Mesenchymal stem cell (in vitro differentiated cells and primary cell): ENCODE results near the gene ASMT.

Source experiments
- DNase-seq: peaks from one replicate; pipeline ENCODE4 v3.0.0-alpha.2; 2013
- H2AFZ ChIP-seq: one replicate; pipeline ENCODE4 v1.6.1; 2013; ENCODE audit warnings: low read depth, mild to moderate bottlenecking, control low read depth, inconsistent platforms, low read length, moderate library complexity
- H2AK5ac ChIP-seq: 2 replicates; pipeline ENCODE4 v1.6.1; 2013; ENCODE audit warnings: low read length, moderate library complexity, mild to moderate bottlenecking, inconsistent platforms; ENCODE audit not compliant: severe bottlenecking
- H2BK120ac ChIP-seq: one replicate; pipeline ENCODE4 v1.6.1; 2013; ENCODE audit warnings: low read depth, mild to moderate bottlenecking, inconsistent platforms, low read length, moderate library complexity
- H2BK12ac ChIP-seq, 2 experiments: one replicate each; pipeline ENCODE4 v1.6.1; 2013; ENCODE audit warnings: inconsistent platforms in 2 of 2, low read length in 2 of 2, mild to moderate bottlenecking in 2 of 2, moderate library complexity in 2 of 2, control low read depth in 1 of 2
- H2BK15ac ChIP-seq: one replicate; pipeline ENCODE4 v1.6.1; 2013; ENCODE audit warnings: mild to moderate bottlenecking, low read depth, inconsistent platforms; ENCODE audit not compliant: poor library complexity, severe bottlenecking
- H2BK5ac ChIP-seq: 2 replicates; pipeline ENCODE4 v1.6.1; 2013; ENCODE audit warnings: low read depth, mild to moderate bottlenecking, low read length, control low read depth, inconsistent platforms; ENCODE audit not compliant: poor library complexity, severe bottlenecking
- H3K14ac ChIP-seq, 2 experiments: one replicate each; pipeline ENCODE4 v1.6.1; 2013; ENCODE audit warnings: inconsistent platforms in 2 of 2, low read length in 2 of 2, control low read depth in 1 of 2, mild to moderate bottlenecking in 1 of 2, moderate library complexity in 1 of 2
- H3K18ac ChIP-seq, 2 experiments: one replicate each; pipeline ENCODE4 v1.6.1; 2013; ENCODE audit warnings: inconsistent platforms in 2 of 2, low read length in 2 of 2, control low read depth in 1 of 2, low read depth in 1 of 2, mild to moderate bottlenecking in 1 of 2
- H3K23ac ChIP-seq, 2 experiments: one replicate each; pipeline ENCODE4 v1.6.1; 2013; ENCODE audit warnings: inconsistent platforms in 2 of 2, low read length in 2 of 2, mild to moderate bottlenecking in 2 of 2, moderate library complexity in 2 of 2, control low read depth in 1 of 2
- H3K27ac ChIP-seq: 2 replicates; pipeline ENCODE4 v1.5.1; 2013; ENCODE audit warnings: mild to moderate bottlenecking, moderate library complexity, low read length, control low read depth, inconsistent platforms; ENCODE audit not compliant: poor library complexity, severe bottlenecking
- H3K27me3 ChIP-seq, 2 experiments: 2 replicates each; pipeline versions ENCODE4 v1.6.1 to v1.7.0; 2013; ENCODE audit warnings: low read length in 2 of 2, mild to moderate bottlenecking in 2 of 2, moderate library complexity in 2 of 2, control low read depth in 1 of 2, inconsistent platforms in 1 of 2; ENCODE audit not compliant: control insufficient read depth in 1 of 2, insufficient read depth in 1 of 2
- H3K36me3 ChIP-seq, 2 experiments: 2 replicates each; pipeline versions ENCODE4 v1.6.1 to v1.7.0; 2013; ENCODE audit warnings: low read length in 2 of 2, control low read depth in 1 of 2, inconsistent platforms in 1 of 2, low read depth in 1 of 2, mild to moderate bottlenecking in 1 of 2; ENCODE audit not compliant: insufficient read depth in 2 of 2, control insufficient read depth in 1 of 2
- H3K4ac ChIP-seq, 2 experiments: one replicate each; pipeline ENCODE4 v1.6.1; 2013; ENCODE audit warnings: inconsistent platforms in 2 of 2, low read length in 2 of 2, mild to moderate bottlenecking in 2 of 2, moderate library complexity in 2 of 2, control low read depth in 1 of 2, low read depth in 1 of 2
- H3K4me1 ChIP-seq: 2 replicates; pipeline ENCODE4 v1.6.1; 2013; ENCODE audit warnings: low read depth, low read length, control low read depth; ENCODE audit not compliant: control insufficient read depth, insufficient read depth
- H3K4me2 ChIP-seq: 2 replicates; pipeline ENCODE4 v1.6.1; 2013; ENCODE audit warnings: low read length, mild to moderate bottlenecking, inconsistent platforms; ENCODE audit not compliant: poor library complexity, severe bottlenecking
- H3K4me3 ChIP-seq, 2 experiments: 2 replicates each; pipeline versions ENCODE4 v1.5.1 to v1.7.0; 2013; ENCODE audit warnings: low read length in 2 of 2, mild to moderate bottlenecking in 2 of 2, control low read depth in 1 of 2, low read depth in 1 of 2; ENCODE audit not compliant: insufficient read depth in 1 of 2
- H3K79me1 ChIP-seq: replicated peaks from 2 replicates; pipeline ENCODE4 v1.6.1; 2013; ENCODE audit warnings: mild to moderate bottlenecking, control low read depth, low read length, inconsistent platforms; ENCODE audit not compliant: poor library complexity, severe bottlenecking
- H3K9ac ChIP-seq: 2 replicates; pipeline ENCODE4 v1.7.0; 2013; ENCODE audit warnings: mild to moderate bottlenecking, low read length, moderate library complexity
- H3K9me3 ChIP-seq: 2 replicates; pipeline ENCODE4 v1.7.0; 2013; ENCODE audit warnings: mild to moderate bottlenecking, low read length; ENCODE audit not compliant: control insufficient read depth
- H4K8ac ChIP-seq: one replicate; pipeline ENCODE4 v1.6.1; 2013; ENCODE audit warnings: inconsistent platforms, mild to moderate bottlenecking, low read length, moderate library complexity
- H4K91ac ChIP-seq: one replicate; pipeline ENCODE4 v1.6.1; 2013; ENCODE audit warnings: mild to moderate bottlenecking, low read length, inconsistent platforms
- WGBS: methylation state at CpG from one replicate; pipeline ENCODE4 v1.1.7; 2013; ENCODE audit warnings: mixed read lengths; 5-methylcytosine and 5-hydroxymethylcytosine counted together

The ASMT gene

GRCh38 chrX:1598876-1599790 lies 15.7 kb upstream of the ASMT start:
- H4K8ac ChIP-seq, result no peak overlapping the region
- no peak for DNase-seq
- H3K9ac ChIP-seq, result no peak overlapping the region
- H3K4me1 ChIP-seq, result peaks cover 3% of the 10 kb centered on the region
- H3K18ac ChIP-seq, result no peak overlapping the region
- H2BK5ac ChIP-seq, result no peak overlapping the region
- peaks cover 5% of the 10 kb centered on the region for H3K9me3 ChIP-seq
- H3K14ac ChIP-seq, result no peak overlapping the region
- H2BK15ac ChIP-seq, result no peak overlapping the region
- no peaks in the 10 kb centered on the region for H3K27me3 ChIP-seq
- H3K27ac ChIP-seq, result no peak overlapping the region
- H3K4ac ChIP-seq, result no peak overlapping the region
- 96% methylated on average over 57 of the region's 57 CpGs for WGBS
- H3K36me3 ChIP-seq, result peaks cover 89 to 92% of the 10 kb centered on the region in 2 experiments
- H4K91ac ChIP-seq, result no peak overlapping the region
- H2BK120ac ChIP-seq, result no peak overlapping the region
- no peak overlapping the region for H3K4me3 ChIP-seq
- H2BK12ac ChIP-seq, result no peak overlapping the region
- no peak overlapping the region for H2AFZ ChIP-seq
- no peak overlapping the region for H3K23ac ChIP-seq
- H3K79me1 ChIP-seq, result peaks cover 52% of the 10 kb centered on the region
- no peak overlapping the region for H2AK5ac ChIP-seq
- no peak overlapping the region for H3K4me2 ChIP-seq

GRCh38 chrX:1599791-1600405 lies 15.0 kb upstream of the ASMT start:
- Histone ChIP-seq H3K14ac (no peak overlapping the region), H3K79me1 (peaks cover 50% of the 10 kb centered on the region), H3K27ac (no peak overlapping the region), H3K4ac (no peak overlapping the region), H2AK5ac (no peak overlapping the region), H2BK5ac (no peak overlapping the region), H3K18ac (no peak overlapping the region), H3K36me3 (peaks cover 85 to 87% of the 10 kb centered on the region in 2 experiments), H3K4me3 (no peak overlapping the region), H3K23ac (no peak overlapping the region), H2BK120ac (no peak overlapping the region), H3K4me1 (peaks cover 2% of the 10 kb centered on the region), H3K4me2 (no peak overlapping the region), H2BK12ac (no peak overlapping the region), H3K9me3 (peaks cover 5% of the 10 kb centered on the region), H4K8ac (no peak overlapping the region), H4K91ac (no peak overlapping the region), H3K9ac (no peak overlapping the region), H3K27me3 (no peaks in the 10 kb centered on the region), H2BK15ac (no peak overlapping the region), H2AFZ (no peak overlapping the region)
- DNase-seq, result no peak
- WGBS, result 97% methylated on average over 36 of the region's 36 CpGs

GRCh38 chrX:1600406-1601050 lies 14.3 kb upstream of the ASMT start:
- Histone ChIP-seq H2AFZ (no peak overlapping the region), H3K27me3 (no peaks in the 10 kb centered on the region), H3K9ac (no peak overlapping the region), H3K4ac (no peak overlapping the region), H3K79me1 (peaks cover 51% of the 10 kb centered on the region), H3K36me3 (peaks cover 79 to 80% of the 10 kb centered on the region in 2 experiments), H3K4me3 (no peak overlapping the region), H2BK120ac (no peak overlapping the region), H2BK12ac (no peak overlapping the region), H3K4me1 (no peaks in the 10 kb centered on the region), H3K9me3 (peaks cover 5% of the 10 kb centered on the region), H4K91ac (no peak overlapping the region), H4K8ac (no peak overlapping the region), H2AK5ac (no peak overlapping the region), H3K18ac (no peak overlapping the region), H3K23ac (no peak overlapping the region), H2BK5ac (no peak overlapping the region), H3K4me2 (no peak overlapping the region), H3K14ac (no peak overlapping the region), H2BK15ac (no peak overlapping the region), H3K27ac (no peak overlapping the region)
- 98% methylated on average over 50 of the region's 52 CpGs for WGBS
- DNase-seq, result no peak
